HG02759 (cell line): ENCODE data around the gene IDH3A.

ENCODE experiments used
- ATAC-seq: cut with Tn5 transposase; IDR thresholded peaks from one replicate; pipeline ENCODE4 v1.9.1; 2021; ENCODE audit warnings: mild to moderate bottlenecking, moderate library complexity; ENCODE audit not compliant: unreplicated experiment

Gene IDH3A

DNA sequence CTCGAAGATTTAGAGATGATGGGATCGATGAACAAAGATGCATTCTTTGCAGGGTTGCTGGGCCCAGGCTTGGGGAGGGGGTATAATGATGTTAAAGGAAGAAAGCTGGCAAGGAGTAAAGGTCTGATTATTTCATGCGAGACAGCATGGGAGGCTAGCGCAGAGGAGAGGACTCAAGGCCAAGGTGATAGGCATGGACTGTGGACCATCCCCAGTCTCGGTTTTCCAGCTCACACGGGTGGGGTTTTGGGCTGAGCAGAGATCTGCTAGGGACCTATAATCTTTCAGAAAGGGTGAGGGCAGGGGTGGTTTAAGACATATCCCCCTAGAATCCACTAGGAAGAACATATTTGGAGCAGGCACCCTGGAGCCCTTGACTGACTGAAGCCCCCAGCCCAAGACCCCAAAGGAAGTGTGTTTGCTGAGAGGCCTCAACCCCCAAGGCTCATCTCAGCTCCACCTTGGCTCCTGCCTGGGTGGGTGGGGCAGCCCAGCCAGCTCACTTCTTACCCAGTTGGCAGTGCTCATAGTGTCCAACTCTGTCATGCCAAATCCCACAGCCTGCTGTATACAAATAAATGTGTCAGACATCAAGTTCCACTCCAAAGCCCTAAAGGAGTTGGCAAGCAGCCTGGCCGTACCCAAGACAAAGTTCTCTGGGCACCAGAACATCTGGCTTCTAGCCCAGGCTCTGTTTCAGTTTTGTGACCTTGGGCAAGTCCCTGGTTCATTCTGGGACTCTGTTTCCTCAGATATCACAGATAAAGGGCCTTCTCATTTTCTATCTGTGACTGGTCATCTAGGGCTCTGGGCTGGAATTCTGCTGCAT lies 67.3 kb downstream of the IDH3A start:
- ATAC-seq: no peak

DNA sequence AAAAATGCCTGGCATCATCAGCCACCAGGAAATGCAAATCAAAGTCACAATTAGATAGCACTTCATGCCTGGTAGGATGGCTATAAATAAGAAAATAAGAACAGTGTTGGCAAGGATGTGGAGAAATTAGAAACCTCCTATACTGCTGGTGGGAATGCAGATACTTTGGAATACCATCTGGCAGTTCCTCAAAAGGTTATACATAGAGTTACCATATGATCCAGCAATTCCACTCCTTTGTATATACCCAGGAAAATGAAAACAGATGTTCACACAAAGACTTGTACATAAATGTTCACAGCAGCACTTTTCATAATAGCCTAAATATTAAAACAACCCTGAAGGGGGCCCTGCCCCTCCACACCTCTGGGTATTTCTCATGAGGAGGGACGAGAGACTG lies 71.6 kb downstream of the IDH3A start:
- ATAC-seq: no peak
